Naive B cell (primary cell): Measurements from ENCODE around the gene FAM209B. TPM values are rescaled to one million over a fixed set of nuclear protein-coding genes. Genes with fewer than 3 reads are reported as not detected.
"Not testable (repeated sequence)": the region's sequence is repeated elsewhere in the genome, so short reads cannot be mapped to it uniquely, and the experiment has no call there.

Experiments used
- ATAC-seq, 2 donors: fragments of 150-1000 bp; cut with Tn5 transposase; 2 replicates each; pipeline ENCODE4 v1.10.0; 2021; ENCODE audit warnings: low read depth in 2 of 2, mild to moderate bottlenecking in 2 of 2, moderate library complexity in 2 of 2
- DNase-seq: peaks from one replicate; pipeline ENCODE4 v3.0.0; 2022
- H3K27ac Mint-ChIP-seq, 6 donors: one replicate each; pipeline ENCODE4 v1.8.0; 2020 to 2022; ENCODE audit warnings: mild to moderate bottlenecking in 6 of 6, mixed read lengths in 6 of 6, moderate library complexity in 5 of 6, inconsistent platforms in 2 of 6
- H3K27me3 Mint-ChIP-seq, 3 donors: one replicate each; pipeline ENCODE4 v1.8.0; 2021 to 2022; ENCODE audit warnings: mixed read lengths in 3 of 3, mild to moderate bottlenecking in 1 of 3
- H3K36me3 Mint-ChIP-seq, 2 donors: one replicate each; pipeline ENCODE4 v1.8.0; 2020 to 2022; ENCODE audit warnings: mixed read lengths in 2 of 2, inconsistent platforms in 1 of 2, mild to moderate bottlenecking in 1 of 2
- H3K4me1 Mint-ChIP-seq, 3 donors: one replicate each; pipeline ENCODE4 v1.8.0; 2020 to 2022; ENCODE audit warnings: mixed read lengths in 3 of 3, inconsistent platforms in 1 of 3, mild to moderate bottlenecking in 1 of 3, moderate library complexity in 1 of 3
- H3K4me3 Mint-ChIP-seq, 8 donors: one replicate each; pipeline ENCODE4 v1.8.0; 2020 to 2022; ENCODE audit warnings: mild to moderate bottlenecking in 8 of 8, mixed read lengths in 8 of 8, moderate library complexity in 8 of 8, inconsistent platforms in 2 of 8
- H3K9me3 Mint-ChIP-seq, 7 donors: one replicate each; pipeline ENCODE4 v1.8.0; 2020 to 2022; ENCODE audit warnings: mixed read lengths in 7 of 7, mild to moderate bottlenecking in 5 of 7, inconsistent platforms in 2 of 7, moderate library complexity in 1 of 7
- polyA plus RNA-seq, 6 donors: library from polyadenylated mRNA; unstranded; fragments of 300-500 nt; fragmentation: Illumina TruSeq; gene quantifications; one replicate each; pipeline ENCODE4 v1.2.3, GENCODE V29; 2021; ENCODE audit warnings: low read depth in 6 of 6

The FAM209B gene, protein sequence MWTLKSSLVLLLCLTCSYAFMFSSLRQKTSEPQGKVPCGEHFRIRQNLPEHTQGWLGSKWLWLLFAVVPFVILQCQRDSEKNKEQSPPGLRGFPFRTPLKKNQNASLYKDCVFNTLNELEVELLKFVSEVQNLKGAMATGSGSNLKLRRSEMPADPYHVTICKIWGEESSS
- polyA plus RNA-seq: under 1 TPM in 2 of 6 donors, not detected in 4; 0.62 to 0.73 TPM

DNA sequence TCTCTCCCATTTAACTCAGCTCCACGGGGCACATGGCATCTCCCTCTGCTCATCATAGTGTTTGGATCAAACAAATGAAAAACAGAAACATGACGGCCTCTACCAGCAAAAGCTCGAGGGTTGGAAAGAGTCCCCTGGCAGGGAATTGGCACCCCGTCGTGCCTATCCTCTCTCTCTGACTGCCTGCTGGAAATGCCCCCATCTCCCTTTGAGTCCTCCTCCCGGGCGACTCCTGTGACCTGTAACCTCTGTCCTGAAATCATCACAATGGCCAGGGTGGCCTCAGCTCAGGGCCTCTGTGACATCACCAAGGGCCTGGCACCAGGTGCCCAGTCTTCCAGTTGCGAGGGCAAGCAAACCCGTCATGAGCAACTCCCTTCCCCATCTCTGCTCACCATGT, at the start of gene FAM209B:
Gene FAM209B, plus strand, starts transcription at position 301 of the 400 bp plus-strand sequence. Its CDS starts 96 bp downstream, at position 397.
- not testable (repeated sequence) for DNase-seq, H3K27me3 Mint-ChIP-seq, H3K36me3 Mint-ChIP-seq, ATAC-seq, H3K4me1 Mint-ChIP-seq, H3K9me3 Mint-ChIP-seq, H3K4me3 Mint-ChIP-seq
- H3K27ac Mint-ChIP-seq: peak within 1 kb of the TSS in 1 of 6 donors; percentile 64

DNA sequence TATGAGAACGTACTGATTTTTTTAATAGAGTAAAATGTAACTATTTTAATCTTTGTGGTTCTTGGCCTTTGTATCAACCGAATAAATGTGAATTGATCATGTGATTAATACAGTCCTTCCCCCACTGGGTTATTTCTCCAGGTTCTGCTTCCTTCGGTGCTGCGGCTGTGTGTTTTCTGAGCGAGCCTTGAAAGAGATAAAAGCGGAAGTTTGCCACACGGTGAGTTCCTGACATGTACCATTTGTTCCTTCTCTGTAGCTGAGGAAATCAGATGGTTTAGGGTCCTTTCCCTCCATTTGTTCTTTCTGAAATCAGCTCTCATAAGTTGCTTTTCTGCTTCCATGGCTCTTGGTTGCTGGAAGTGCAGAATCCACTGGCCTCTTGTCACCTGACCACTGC, 49.1 kb upstream of the FAM209B start:
- peak overlapping the region; percentile 46 to 90 (median 86) for H3K4me3 Mint-ChIP-seq
- ATAC-seq: peak; percentile 99 to 100

DNA sequence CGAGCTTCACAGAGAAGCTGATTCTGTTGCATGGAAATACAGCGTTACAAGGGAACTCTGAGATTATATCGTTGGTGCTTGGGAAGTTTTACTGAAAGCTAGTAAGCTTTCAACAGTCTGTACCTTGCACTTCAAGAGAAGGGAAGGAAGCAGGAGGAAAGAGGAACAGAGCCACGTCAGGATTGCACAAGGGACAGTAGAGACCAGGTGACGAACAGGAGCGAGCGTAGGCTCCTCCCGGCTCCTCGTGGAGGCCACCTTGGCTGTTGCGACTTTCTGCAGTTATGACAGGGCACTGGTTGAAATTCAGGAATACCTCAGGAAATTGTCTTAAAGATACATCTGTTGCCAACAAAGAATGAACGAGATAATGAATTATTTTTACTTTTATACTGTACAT, 45.8 kb upstream of the FAM209B start:
- Mint-ChIP-seq H3K27ac (peak overlapping the region in 1 of 6 donors; percentile 39), H3K36me3 (peaks cover 42 to 58% of the 10 kb centered on the region in 2 donors), H3K4me3 (no peak overlapping the region), H3K4me1 (peaks cover 26 to 48% (median 33%) of the 10 kb centered on the region in 3 donors), H3K9me3 (no peaks in the 10 kb centered on the region), H3K27me3 (no peaks in the 10 kb centered on the region)
- ATAC-seq (no peak), DNase-seq (no peak)

More for the DNA sequence above, 49.1 kb upstream of the FAM209B start:
- H3K9me3 Mint-ChIP-seq: no peaks in the 10 kb centered on the region
- H3K36me3 Mint-ChIP-seq: peaks cover 47 to 62% of the 10 kb centered on the region in 2 donors
- peaks cover 30 to 42% (median 33%) of the 10 kb centered on the region in 3 donors for H3K4me1 Mint-ChIP-seq
- DNase-seq: peak; percentile 46
- no peaks in the 10 kb centered on the region for H3K27me3 Mint-ChIP-seq
- H3K27ac Mint-ChIP-seq: peak overlapping the region; percentile 83 to 97 (median 94)

DNA sequence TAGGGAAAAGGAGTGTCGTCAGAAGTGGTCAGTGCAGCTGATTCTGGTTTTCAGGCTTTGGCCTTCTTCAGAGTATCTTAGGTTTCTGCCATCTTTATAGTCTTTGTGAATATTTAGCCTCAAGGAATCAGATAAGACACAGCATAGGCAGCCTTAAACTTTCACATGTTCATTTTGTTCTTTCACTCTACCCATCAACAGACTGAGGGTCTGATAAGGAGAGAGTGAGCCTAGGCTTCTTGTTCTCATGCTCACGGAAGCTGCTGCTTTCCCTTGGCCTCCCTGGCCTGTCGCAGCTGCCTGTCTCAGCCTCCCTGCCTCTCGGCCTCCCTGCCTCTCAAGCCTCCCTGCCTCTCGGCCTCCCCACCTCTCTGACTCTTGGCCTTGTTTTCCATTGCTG, 44.5 kb upstream of the FAM209B start:
- Mint-ChIP-seq H3K27ac (peak overlapping the region in 1 of 6 donors; percentile 27), H3K36me3 (peaks cover 42 to 50% of the 10 kb centered on the region in 2 donors)

DNA sequence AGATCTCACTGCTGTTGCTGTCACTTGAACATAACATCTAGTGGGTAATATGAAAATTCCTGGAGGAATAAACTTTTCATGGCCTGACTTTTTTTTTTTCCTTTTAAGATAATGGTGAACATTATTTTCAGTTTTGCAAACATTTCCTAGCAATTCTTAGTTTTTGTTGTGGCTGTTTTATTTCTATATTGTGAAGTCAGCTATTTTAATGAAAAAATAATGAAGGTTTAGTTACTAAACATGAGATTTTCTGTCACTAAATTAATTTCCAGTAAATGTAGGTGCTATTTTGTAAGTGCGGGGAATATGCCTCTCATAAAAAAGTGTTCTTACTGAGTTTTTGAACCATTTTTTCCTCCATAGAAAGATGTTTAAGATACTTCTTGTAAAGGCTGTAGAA, 31.9 kb upstream of the FAM209B start:
- H3K9me3 Mint-ChIP-seq: peaks cover 0 to 15% (median 5%) of the 10 kb centered on the region in 7 donors
- no peak for ATAC-seq
- peaks cover 2 to 6% (median 4%) of the 10 kb centered on the region in 3 donors for H3K4me1 Mint-ChIP-seq
- H3K36me3 Mint-ChIP-seq: peaks cover 16 to 18% of the 10 kb centered on the region in 2 donors
- no peak for DNase-seq
- no peak overlapping the region for H3K27ac Mint-ChIP-seq
- no peak overlapping the region for H3K4me3 Mint-ChIP-seq
- no peaks in the 10 kb centered on the region for H3K27me3 Mint-ChIP-seq

More for the DNA sequence above, 44.5 kb upstream of the FAM209B start:
- H3K27me3 Mint-ChIP-seq: no peaks in the 10 kb centered on the region
- H3K4me3 Mint-ChIP-seq: no peak overlapping the region
- ATAC-seq: no peak
- peaks cover 21 to 41% (median 26%) of the 10 kb centered on the region in 3 donors for H3K4me1 Mint-ChIP-seq
- DNase-seq: no peak
- no peaks in the 10 kb centered on the region for H3K9me3 Mint-ChIP-seq

DNA sequence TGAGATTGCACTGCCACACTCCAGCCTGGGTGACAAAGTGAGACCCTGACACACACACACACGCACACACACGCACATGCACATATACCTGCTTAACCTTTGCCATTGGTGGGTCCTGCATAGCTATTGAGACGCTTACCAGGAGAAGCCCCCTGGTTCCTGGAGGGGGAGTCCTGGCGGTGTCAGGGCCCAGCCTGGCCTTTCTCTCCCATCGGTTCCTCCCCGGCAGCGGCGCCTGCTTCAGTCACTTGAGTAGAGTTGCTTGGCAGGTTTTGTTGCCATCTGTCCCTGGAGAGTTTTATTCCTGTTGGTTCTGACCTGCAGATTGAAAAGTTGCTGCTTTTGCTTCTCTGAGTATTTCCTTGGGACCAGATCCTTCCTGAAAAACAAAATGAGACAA, 29.1 kb upstream of the FAM209B start:
- Mint-ChIP-seq H3K4me3 (no peak overlapping the region), H3K4me1 (peaks cover 0 to 9% (median 2%) of the 10 kb centered on the region in 3 donors), H3K27ac (peak overlapping the region in 1 of 6 donors; percentile 76), H3K9me3 (no peaks in the 10 kb centered on the region), H3K36me3 (peaks cover 0 to 7% of the 10 kb centered on the region in 2 donors), H3K27me3 (no peaks in the 10 kb centered on the region)
- no peak for DNase-seq
- no peak for ATAC-seq

DNA sequence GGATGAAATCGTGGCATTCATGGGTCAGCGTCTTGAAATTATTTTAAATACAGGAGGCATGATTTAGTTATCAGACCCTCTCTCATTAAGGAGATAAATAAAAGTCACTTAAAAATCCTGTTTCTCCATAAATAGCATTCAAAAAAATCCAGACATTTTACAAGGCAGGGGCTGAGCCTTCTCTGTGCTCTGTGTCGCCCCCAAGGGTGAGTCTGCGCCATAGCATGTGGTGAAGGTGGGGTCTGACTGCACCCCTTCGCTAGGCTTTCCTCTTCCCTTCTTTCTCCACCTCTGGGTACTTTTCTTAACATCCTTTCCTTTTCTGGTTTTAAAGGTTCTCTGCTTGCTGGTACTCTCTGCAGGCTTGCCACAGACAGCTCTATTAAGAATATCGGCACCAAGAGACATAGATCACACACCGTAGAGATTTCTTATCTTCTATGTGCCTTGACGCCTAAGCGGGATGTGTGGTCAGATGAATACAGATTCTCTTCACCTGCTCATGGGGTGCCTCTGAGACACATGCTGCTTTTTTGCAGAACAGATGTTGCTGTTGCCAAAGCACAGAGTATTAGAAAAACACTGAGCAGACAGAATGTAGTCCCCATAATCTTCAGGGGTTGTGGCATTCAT, 28.6 kb upstream of the FAM209B start:
- Mint-ChIP-seq H3K4me3 (no peak overlapping the region), H3K4me1 (peaks cover 0 to 9% (median 2%) of the 10 kb centered on the region in 3 donors), H3K9me3 (no peaks in the 10 kb centered on the region), H3K27ac (peak overlapping the region in 1 of 6 donors; percentile 76), H3K27me3 (no peaks in the 10 kb centered on the region), H3K36me3 (peaks cover 0 to 7% of the 10 kb centered on the region in 2 donors)
- DNase-seq (no peak), ATAC-seq (no peak)

DNA sequence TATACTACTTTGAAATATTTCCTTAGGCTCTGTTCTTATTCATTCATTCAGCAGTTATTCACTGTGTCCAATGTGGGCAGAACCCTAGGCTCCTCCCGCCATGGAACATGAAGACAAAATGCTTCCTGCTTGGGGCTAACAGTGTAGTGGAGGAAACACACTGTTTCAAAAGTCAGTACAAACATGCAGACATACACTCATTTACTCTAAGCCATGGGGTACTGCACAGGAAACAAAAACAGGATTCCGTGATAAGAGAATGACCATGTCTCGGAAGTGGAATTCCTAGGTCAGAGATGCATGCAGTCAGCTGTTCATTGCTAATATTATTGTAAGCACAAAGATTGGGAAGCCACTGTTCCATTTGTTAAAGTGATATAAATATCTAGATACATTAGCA, 26.9 kb upstream of the FAM209B start:
- ATAC-seq (no peak), DNase-seq (no peak)
- H3K27ac Mint-ChIP-seq: no peak overlapping the region
- peaks cover 0 to 7% of the 10 kb centered on the region in 2 donors for H3K36me3 Mint-ChIP-seq
- peaks cover 0 to 9% (median 2%) of the 10 kb centered on the region in 3 donors for H3K4me1 Mint-ChIP-seq
- H3K27me3 Mint-ChIP-seq: no peaks in the 10 kb centered on the region
- no peaks in the 10 kb centered on the region for H3K9me3 Mint-ChIP-seq
- H3K4me3 Mint-ChIP-seq: no peak overlapping the region

DNA sequence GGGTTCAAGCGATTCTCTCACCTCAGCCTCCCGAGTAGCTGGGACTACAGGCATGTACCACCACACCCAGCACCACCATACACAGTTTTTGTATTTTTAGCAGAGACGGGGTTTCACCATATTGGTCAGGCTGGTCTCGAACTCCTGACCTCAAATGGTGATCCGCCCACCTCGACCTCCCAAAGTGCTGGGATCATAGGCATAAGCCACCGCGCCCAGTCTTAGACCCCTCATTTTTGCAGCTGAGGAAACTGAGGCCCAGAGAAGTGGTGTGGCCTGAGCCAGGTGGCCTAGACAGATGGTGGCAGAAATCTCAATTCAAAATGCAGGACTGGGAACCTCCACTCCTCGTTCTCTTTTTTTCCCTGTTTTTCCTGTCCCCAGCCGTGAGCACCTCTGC, 21.1 kb upstream of the FAM209B start:
- no peak overlapping the region for H3K4me3 Mint-ChIP-seq
- H3K27ac Mint-ChIP-seq: peak overlapping the region in 1 of 6 donors; percentile 74
- peaks cover 15 to 18% of the 10 kb centered on the region in 2 donors for H3K36me3 Mint-ChIP-seq
- DNase-seq: no peak
- H3K27me3 Mint-ChIP-seq: no peaks in the 10 kb centered on the region
- no peaks in the 10 kb centered on the region for H3K9me3 Mint-ChIP-seq
- ATAC-seq: no peak
- peaks cover 0 to 9% (median 0%) of the 10 kb centered on the region in 3 donors for H3K4me1 Mint-ChIP-seq

DNA sequence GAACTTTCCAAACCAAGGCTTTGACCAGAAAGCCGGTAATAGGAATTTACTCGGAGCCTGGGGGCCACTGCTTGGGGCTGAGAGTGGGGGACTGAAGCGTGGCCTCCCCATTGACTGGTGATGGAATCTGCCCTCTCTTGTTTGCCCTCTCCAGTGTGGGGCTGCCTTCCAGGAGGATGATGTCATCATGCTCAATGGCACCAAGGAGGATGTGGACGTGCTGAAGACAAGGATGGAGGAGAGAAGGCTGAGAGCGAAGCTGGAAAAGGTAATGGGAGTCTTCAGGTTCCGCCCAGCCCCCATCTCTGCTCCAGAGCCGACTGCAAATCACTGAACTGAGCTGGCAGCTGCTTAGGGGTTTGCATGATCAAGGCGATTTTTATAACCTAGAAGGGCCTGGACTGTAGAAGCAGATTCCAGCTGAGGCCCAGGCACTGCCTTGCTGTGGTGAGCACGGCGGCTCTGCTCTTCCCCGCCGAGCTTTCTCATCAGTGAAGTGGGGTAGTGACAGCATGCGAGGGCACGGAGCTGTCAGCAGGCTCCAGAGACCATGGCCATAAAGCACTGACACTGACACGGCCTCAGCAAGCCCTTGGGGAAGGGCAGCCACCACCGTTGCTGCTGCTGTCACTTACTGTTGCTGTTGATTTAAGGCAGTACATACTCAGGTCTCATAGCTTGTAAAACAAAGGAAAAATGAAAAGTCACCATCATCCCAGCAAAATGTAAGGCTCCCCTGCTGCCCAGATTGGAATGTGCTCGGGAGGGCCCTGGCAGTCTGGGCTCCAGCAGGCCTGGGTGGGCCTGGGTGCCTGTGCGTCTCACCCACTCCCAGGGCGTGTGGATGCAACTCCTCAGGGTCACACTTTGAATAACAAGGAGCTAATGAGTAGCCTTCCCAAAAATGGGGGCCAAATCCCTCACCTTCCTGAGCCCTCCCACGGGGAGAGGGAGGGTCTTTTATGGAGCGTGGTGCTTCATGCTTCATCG, 19.6 kb upstream of the FAM209B start:
- DNase-seq: no peak
- peaks cover 21 to 33% of the 10 kb centered on the region in 2 donors for H3K36me3 Mint-ChIP-seq
- no peak for ATAC-seq
- peaks cover 0 to 2% (median 0%) of the 10 kb centered on the region in 3 donors for H3K4me1 Mint-ChIP-seq
- no peaks in the 10 kb centered on the region for H3K27me3 Mint-ChIP-seq
- H3K27ac Mint-ChIP-seq: no peak overlapping the region
- H3K9me3 Mint-ChIP-seq: peaks cover 0 to 5% (median 4%) of the 10 kb centered on the region in 7 donors
- no peak overlapping the region for H3K4me3 Mint-ChIP-seq

DNA sequence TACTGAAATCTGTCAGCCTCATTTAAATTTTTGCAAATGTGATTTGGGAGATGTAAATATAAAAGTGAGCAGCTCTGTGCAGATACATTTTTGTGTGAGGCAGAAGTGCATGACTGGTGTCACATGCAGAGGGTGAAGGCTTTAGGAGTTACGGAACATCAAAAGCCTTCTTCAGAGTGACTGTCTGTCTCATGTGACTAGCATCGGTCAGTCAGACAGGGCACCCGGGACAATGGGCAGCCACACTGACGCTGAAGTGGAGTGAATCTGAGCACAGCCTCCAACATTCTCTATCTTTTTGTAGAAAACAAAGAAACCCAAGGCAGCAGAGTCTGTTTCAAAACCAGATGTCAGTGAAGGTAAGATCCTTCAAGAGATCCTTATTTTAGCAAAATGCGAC, 16.4 kb upstream of the FAM209B start:
- Mint-ChIP-seq H3K9me3 (peaks cover 0 to 34% (median 25%) of the 10 kb centered on the region in 7 donors), H3K36me3 (peaks cover 46 to 55% of the 10 kb centered on the region in 2 donors), H3K27ac (peak overlapping the region in 1 of 6 donors; percentile 21), H3K27me3 (no peaks in the 10 kb centered on the region), H3K4me3 (no peak overlapping the region), H3K4me1 (no peaks in the 10 kb centered on the region)
- no peak for DNase-seq
- ATAC-seq: no peak

DNA sequence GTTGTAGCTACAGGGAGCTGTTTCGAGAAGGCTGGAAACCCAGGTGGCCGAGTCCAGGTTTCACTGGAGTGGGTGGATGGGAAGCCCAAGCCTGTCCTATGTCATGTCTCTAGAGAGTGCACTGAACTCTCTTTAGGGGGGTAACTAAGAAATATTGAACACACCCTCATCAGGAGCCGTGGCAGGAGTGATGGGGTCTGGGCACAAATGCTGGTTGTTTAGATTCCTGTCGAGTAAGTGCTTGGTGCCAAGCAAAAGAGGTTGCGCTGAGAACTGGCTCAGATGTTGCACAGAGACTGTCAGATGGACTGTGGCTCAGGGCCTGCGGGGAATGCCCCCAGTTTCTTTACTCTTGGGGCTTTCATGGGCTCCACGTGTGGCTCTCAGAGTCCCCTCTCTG, 15.8 kb upstream of the FAM209B start:
- no peaks in the 10 kb centered on the region for H3K4me1 Mint-ChIP-seq
- no peak overlapping the region for H3K27ac Mint-ChIP-seq
- H3K27me3 Mint-ChIP-seq: no peaks in the 10 kb centered on the region
- H3K4me3 Mint-ChIP-seq: no peak overlapping the region
- H3K9me3 Mint-ChIP-seq: peaks cover 0 to 38% (median 29%) of the 10 kb centered on the region in 7 donors
- H3K36me3 Mint-ChIP-seq: peaks cover 46 to 57% of the 10 kb centered on the region in 2 donors
- no peak for ATAC-seq
- no peak for DNase-seq

DNA sequence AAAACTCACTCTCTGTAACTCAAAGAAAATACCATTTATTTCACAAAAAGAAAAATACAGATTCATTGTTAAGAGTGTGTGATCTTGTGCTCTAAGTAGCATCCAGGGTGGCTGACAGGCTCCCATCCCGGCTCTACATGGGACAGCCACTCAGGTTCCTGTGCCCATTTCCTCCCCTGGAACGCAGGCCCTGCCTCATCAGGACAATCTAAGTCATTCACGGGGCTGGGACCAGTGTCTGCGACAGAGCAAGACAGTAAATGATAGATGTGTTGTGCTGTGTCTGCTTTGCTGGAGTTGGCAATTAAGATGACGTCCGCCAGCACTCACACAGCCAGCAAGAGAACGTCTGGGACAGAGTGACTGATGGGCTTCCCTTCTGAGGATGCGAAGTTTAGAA, 15.4 kb upstream of the FAM209B start:
- H3K9me3 Mint-ChIP-seq: peaks cover 0 to 38% (median 30%) of the 10 kb centered on the region in 7 donors
- H3K4me1 Mint-ChIP-seq: no peaks in the 10 kb centered on the region
- H3K27ac Mint-ChIP-seq: no peak overlapping the region
- ATAC-seq (no peak), DNase-seq (no peak)
- no peak overlapping the region for H3K4me3 Mint-ChIP-seq
- H3K36me3 Mint-ChIP-seq: peaks cover 46 to 57% of the 10 kb centered on the region in 2 donors
- no peaks in the 10 kb centered on the region for H3K27me3 Mint-ChIP-seq
